ENCODE data around the gene ERAL1. TPM values are rescaled to one million over a fixed set of nuclear protein-coding genes. Genes with fewer than 3 reads are reported as not detected.
"Not testable (repeated sequence)": the region's sequence is repeated elsewhere in the genome, so short reads cannot be mapped to it uniquely, and the experiment has no call there.

ERAL1 gene
- total RNA-seq, 1 donor from 2014 or later, result 37.2 TPM

GRCh38 chr17:28873839-28874238 lies 19.0 kb downstream of the ERAL1 start:
- intact Hi-C loops (cut with DNase I), result no loop called here
- ATAC-seq (no peak), DNase-seq (ENCODE audit: missing footprints) (no peak)

- no peak for ATAC-seq
- intact Hi-C loops (cut with DNase I), result no loop called here
- DNase-seq (ENCODE audit: missing footprints), result no peak
Observed at GRCh38 chr17:28874750-28875149, 19.9 kb downstream of the ERAL1 start.

GRCh38 chr17:28875848-28876550 lies 21.2 kb downstream of the ERAL1 start:
- DNase-seq (ENCODE audit: missing footprints) (no peak), ATAC-seq (no peak)
- intact Hi-C loops (cut with DNase I), result no loop called here

GRCh38 chr17:28877150-28877711 lies 22.4 kb downstream of the ERAL1 start:
- DNase-seq (ENCODE audit: missing footprints); ATAC-seq; intact Hi-C loops (cut with DNase I): not testable (repeated sequence)

- no peak for ATAC-seq
- no peak for DNase-seq (ENCODE audit: missing footprints)
- intact Hi-C loops (cut with DNase I), result no loop called here
Observed at GRCh38 chr17:28878158-28878910, 23.5 kb downstream of the ERAL1 start.

- no peak for ATAC-seq
- intact Hi-C loops (cut with DNase I), result no loop called here
- DNase-seq (ENCODE audit: missing footprints), result no peak
Observed at GRCh38 chr17:28878981-28879380, 24.2 kb downstream of the ERAL1 start.

- ATAC-seq, result no peak
- DNase-seq (ENCODE audit: missing footprints), result no peak
- intact Hi-C loops (cut with DNase I), result no loop called here
Observed at GRCh38 chr17:28879886-28880571, 25.2 kb downstream of the ERAL1 start.

- no peak for DNase-seq (ENCODE audit: missing footprints)
- intact Hi-C loops (cut with DNase I), result no loop called here
- peak; percentile 38 for ATAC-seq
Observed at GRCh38 chr17:28880572-28880945, 25.7 kb downstream of the ERAL1 start.

GRCh38 chr17:28881533-28882056 lies 26.8 kb downstream of the ERAL1 start:
- intact Hi-C loops (cut with DNase I), result no loop called here
- ATAC-seq (no peak), DNase-seq (ENCODE audit: missing footprints) (no peak)

- no peak for ATAC-seq
- intact Hi-C loops (cut with DNase I), result no loop called here
Observed at GRCh38 chr17:28882154-28882895, 27.5 kb downstream of the ERAL1 start.

GRCh38 chr17:28883967-28884702 lies 29.3 kb downstream of the ERAL1 start:
- ATAC-seq, result no peak
- DNase-seq (ENCODE audit: missing footprints), result no peak
- intact Hi-C loops (cut with DNase I), result no loop called here

More at GRCh38 chr17:28882154-28882895, 27.5 kb downstream of the ERAL1 start:
- no peak for DNase-seq (ENCODE audit: missing footprints)

GRCh38 chr17:28885363-28885762 lies 30.5 kb downstream of the ERAL1 start:
- intact Hi-C loops (cut with DNase I), result no loop called here
- DNase-seq (ENCODE audit: missing footprints) (no peak), ATAC-seq (peak; percentile 13)

- intact Hi-C loops (cut with DNase I), result no loop called here
- ATAC-seq (no peak), DNase-seq (ENCODE audit: missing footprints) (no peak)
Observed at GRCh38 chr17:28885951-28886350, 31.1 kb downstream of the ERAL1 start.

GRCh38 chr17:28887871-28888471 lies 33.2 kb downstream of the ERAL1 start:
- no peak for ATAC-seq
- no peak for DNase-seq (ENCODE audit: missing footprints)
- intact Hi-C loops (cut with DNase I), result no loop called here

- ATAC-seq, result no peak
- no peak for DNase-seq (ENCODE audit: missing footprints)
- intact Hi-C loops (cut with DNase I), result no loop called here
Observed at GRCh38 chr17:28888832-28889231, 34.0 kb downstream of the ERAL1 start.

GRCh38 chr17:28889996-28890395 lies 35.2 kb downstream of the ERAL1 start:
- intact Hi-C loops (cut with DNase I), result no loop called here
- no peak for ATAC-seq

GRCh38 chr17:28891201-28891600 lies 36.4 kb downstream of the ERAL1 start:
- intact Hi-C loops (cut with DNase I), result no loop called here
- ATAC-seq (no peak), DNase-seq (ENCODE audit: missing footprints) (no peak)

More at GRCh38 chr17:28889996-28890395, 35.2 kb downstream of the ERAL1 start:
- DNase-seq (ENCODE audit: missing footprints), result no peak

- no peak for DNase-seq (ENCODE audit: missing footprints)
- no peak for ATAC-seq
- intact Hi-C loops (cut with DNase I), result no loop called here
Observed at GRCh38 chr17:28892024-28892423, 37.2 kb downstream of the ERAL1 start.

Data from Right ventricle myocardium inferior (tissue), 1 donor.